WTC11 (cell line): ENCODE results near the gene BRCA1. TPM values are rescaled to one million over a fixed set of nuclear protein-coding genes. Genes with fewer than 3 reads are reported as not detected.
A peak's percentile ranks its signal among the peaks of the same experiment; 100 is the strongest.

Experiments
- FOXJ3 ChIP-seq: sonication (generic); formaldehyde crosslinking; IDR thresholded peaks from 2 replicates; pipeline ENCODE4 v1.9.0; 2021; ENCODE audit warnings: missing genetic modification reagents, mild to moderate bottlenecking, borderline replicate concordance
- GTF2I ChIP-seq: fragments of 250-450 bp; sonication (Bioruptor Pico); conservative IDR thresholded peaks from 2 replicates; pipeline ENCODE4 v1.4.0; 2021; ENCODE audit warnings: mild to moderate bottlenecking
- HMGA2 ChIP-seq: fragments of 250-450 bp; sonication (Bioruptor Pico); IDR thresholded peaks from 2 replicates; pipeline ENCODE4 v1.4.0; 2021; ENCODE audit warnings: mild to moderate bottlenecking, moderate library complexity
- JUN ChIP-seq: sonication (generic); formaldehyde crosslinking; IDR thresholded peaks from 2 replicates; pipeline ENCODE4 v1.8.0; 2023; ENCODE audit warnings: mild to moderate bottlenecking, missing genetic modification reagents
- MXD4 ChIP-seq: fragments of 250-450 bp; sonication (Bioruptor Pico); IDR thresholded peaks from 2 replicates; pipeline ENCODE4 v1.8.0; 2021; ENCODE audit warnings: mild to moderate bottlenecking, moderate library complexity, borderline replicate concordance
- NFATC4 ChIP-seq: fragments of 250-450 bp; sonication (Bioruptor Pico); IDR thresholded peaks from 2 replicates; pipeline ENCODE4 v1.9.0; 2021; ENCODE audit warnings: mild to moderate bottlenecking
- NR1H2 ChIP-seq: sonication (generic); formaldehyde crosslinking; IDR thresholded peaks from 2 replicates; pipeline ENCODE4 v1.9.0; 2021; ENCODE audit warnings: mild to moderate bottlenecking, moderate library complexity, missing genetic modification reagents
- OVOL2 ChIP-seq: fragments of 250-450 bp; sonication (Bioruptor Pico); IDR thresholded peaks from 2 replicates; pipeline ENCODE4 v1.9.0; 2021; ENCODE audit warnings: mild to moderate bottlenecking, borderline replicate concordance
- RELA ChIP-seq: sonication (generic); formaldehyde crosslinking; IDR thresholded peaks from 2 replicates; pipeline ENCODE4 v1.8.1; 2022; ENCODE audit warnings: missing genetic modification reagents, mild to moderate bottlenecking, borderline replicate concordance
- SMAD3 ChIP-seq: sonication (generic); formaldehyde crosslinking; IDR thresholded peaks from 2 replicates; pipeline ENCODE4 v1.8.0; 2022; ENCODE audit warnings: missing genetic modification reagents, mild to moderate bottlenecking, borderline replicate concordance
- TEAD1 ChIP-seq: sonication (generic); formaldehyde crosslinking; IDR thresholded peaks from 2 replicates; pipeline ENCODE4 v1.8.0; 2022; ENCODE audit warnings: mild to moderate bottlenecking, missing genetic modification reagents
- TEAD4 ChIP-seq: sonication (generic); formaldehyde crosslinking; IDR thresholded peaks from 2 replicates; pipeline ENCODE4 v1.8.0; 2022; ENCODE audit warnings: mild to moderate bottlenecking, missing genetic modification reagents
- ZBTB21 ChIP-seq: sonication (generic); formaldehyde crosslinking; IDR thresholded peaks from 2 replicates; pipeline ENCODE4 v1.8.1; 2023; ENCODE audit warnings: mild to moderate bottlenecking, missing genetic modification reagents, borderline replicate concordance
- ZNF121 ChIP-seq: sonication (generic); formaldehyde crosslinking; IDR thresholded peaks from 2 replicates; pipeline ENCODE4 v1.8.0; 2023; ENCODE audit warnings: missing genetic modification reagents
- ZNF219 ChIP-seq: sonication (generic); formaldehyde crosslinking; IDR thresholded peaks from 2 replicates; pipeline ENCODE4 v1.8.0; 2023; ENCODE audit warnings: missing genetic modification reagents, mild to moderate bottlenecking, borderline replicate concordance
- total RNA-seq: library from RNA; stranded (reverse); gene quantifications from 3 replicates; pipeline ENCODE4 v1.2.3, GENCODE V29; 2021
- TF ChIP-seq, protein P1 (sequence below): sonication (generic); formaldehyde crosslinking; IDR thresholded peaks from 2 replicates; pipeline ENCODE4 v1.8.1; 2023; ENCODE audit warnings: mild to moderate bottlenecking, missing genetic modification reagents, moderate library complexity
- TF ChIP-seq, protein P2 (sequence below): sonication (generic); formaldehyde crosslinking; IDR thresholded peaks from 2 replicates; pipeline ENCODE4 v1.8.1; 2022; ENCODE audit warnings: mild to moderate bottlenecking, moderate library complexity, missing genetic modification reagents
- TF ChIP-seq, protein P3 (sequence below): sonication (generic); formaldehyde crosslinking; IDR thresholded peaks from 2 replicates; pipeline ENCODE4 v1.8.0; 2022; ENCODE audit warnings: mild to moderate bottlenecking, missing genetic modification reagents
- TF ChIP-seq, protein P4 (sequence below): fragments of 250-450 bp; sonication (Bioruptor Pico); IDR thresholded peaks from 2 replicates; pipeline ENCODE4 v2.1.2; 2022; ENCODE audit warnings: mild to moderate bottlenecking, moderate library complexity
- TF ChIP-seq, protein P5 (sequence below): sonication (generic); formaldehyde crosslinking; IDR thresholded peaks from 2 replicates; pipeline ENCODE4 v1.8.1; 2023; ENCODE audit warnings: mild to moderate bottlenecking, missing genetic modification reagents, moderate library complexity
- TF ChIP-seq, protein P6 (sequence below): sonication (generic); formaldehyde crosslinking; IDR thresholded peaks from 2 replicates; pipeline ENCODE4 v1.8.0; 2022; ENCODE audit warnings: mild to moderate bottlenecking, missing genetic modification reagents
- TF ChIP-seq, protein P7 (sequence below): sonication (generic); formaldehyde crosslinking; IDR thresholded peaks from 2 replicates; pipeline ENCODE4 v1.8.0; 2023; ENCODE audit warnings: mild to moderate bottlenecking, missing genetic modification reagents
- TF ChIP-seq, protein P8 (sequence below): sonication (generic); formaldehyde crosslinking; IDR thresholded peaks from 2 replicates; pipeline ENCODE4 v1.8.0; 2022; ENCODE audit warnings: mild to moderate bottlenecking, missing genetic modification reagents
- TF ChIP-seq, protein P9 (sequence below): sonication (generic); formaldehyde crosslinking; IDR thresholded peaks from 2 replicates; pipeline ENCODE4 v1.8.1; 2023; ENCODE audit warnings: mild to moderate bottlenecking, missing genetic modification reagents, borderline replicate concordance

The BRCA1 gene
- total RNA-seq, 1 experiment from 2014 or later = 37.8 TPM

DNA sequence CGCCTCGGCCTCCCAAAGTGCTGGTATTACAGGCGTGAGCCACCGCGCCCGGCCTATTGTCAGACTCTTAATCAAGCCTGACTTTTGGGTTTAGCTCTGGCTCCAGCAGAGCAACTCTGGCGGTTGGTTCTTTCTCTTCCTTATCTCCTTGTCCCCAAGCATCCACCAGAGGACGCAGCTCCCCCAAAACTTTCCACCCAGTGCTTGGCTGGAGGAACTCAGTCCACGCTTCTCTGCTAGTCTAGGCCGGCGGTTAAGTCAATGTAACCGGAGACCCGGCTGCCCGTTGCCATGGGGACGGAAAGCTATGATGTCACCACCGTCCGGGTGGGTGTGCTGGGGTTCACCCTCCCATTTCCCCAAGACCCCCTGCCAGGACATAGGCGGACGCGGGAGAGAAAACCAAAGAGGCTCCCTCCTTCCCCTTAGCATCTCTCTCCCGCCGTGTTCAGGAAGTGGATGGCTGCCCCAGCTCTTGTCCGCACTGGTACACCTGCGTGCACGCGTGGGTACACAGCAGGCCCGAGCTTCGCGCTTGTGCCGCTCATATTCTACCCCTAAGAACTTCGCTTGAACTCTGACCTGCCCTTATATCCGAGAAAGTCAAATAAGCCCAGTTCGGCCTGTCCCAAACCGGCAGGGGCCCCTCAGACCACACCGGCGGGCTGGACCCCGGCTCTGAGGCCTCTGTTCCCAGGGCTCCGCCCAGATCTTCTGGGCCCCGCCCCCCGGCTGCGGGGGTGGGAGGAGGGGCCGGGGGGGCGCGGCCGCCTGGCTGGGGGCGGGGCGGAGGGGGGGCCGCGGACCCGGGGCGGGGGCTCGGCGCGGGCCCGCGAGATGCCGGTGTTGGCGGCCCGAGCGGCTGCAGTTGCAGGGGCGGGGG lies 100.5 kb downstream of the BRCA1 start, which contains the start of gene RND2 (continued):
- TF ChIP-seq, protein P1, sequence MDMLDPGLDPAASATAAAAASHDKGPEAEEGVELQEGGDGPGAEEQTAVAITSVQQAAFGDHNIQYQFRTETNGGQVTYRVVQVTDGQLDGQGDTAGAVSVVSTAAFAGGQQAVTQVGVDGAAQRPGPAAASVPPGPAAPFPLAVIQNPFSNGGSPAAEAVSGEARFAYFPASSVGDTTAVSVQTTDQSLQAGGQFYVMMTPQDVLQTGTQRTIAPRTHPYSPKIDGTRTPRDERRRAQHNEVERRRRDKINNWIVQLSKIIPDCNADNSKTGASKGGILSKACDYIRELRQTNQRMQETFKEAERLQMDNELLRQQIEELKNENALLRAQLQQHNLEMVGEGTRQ (CRISPR knock-in tag) = no peak
- TF ChIP-seq, protein P2, sequence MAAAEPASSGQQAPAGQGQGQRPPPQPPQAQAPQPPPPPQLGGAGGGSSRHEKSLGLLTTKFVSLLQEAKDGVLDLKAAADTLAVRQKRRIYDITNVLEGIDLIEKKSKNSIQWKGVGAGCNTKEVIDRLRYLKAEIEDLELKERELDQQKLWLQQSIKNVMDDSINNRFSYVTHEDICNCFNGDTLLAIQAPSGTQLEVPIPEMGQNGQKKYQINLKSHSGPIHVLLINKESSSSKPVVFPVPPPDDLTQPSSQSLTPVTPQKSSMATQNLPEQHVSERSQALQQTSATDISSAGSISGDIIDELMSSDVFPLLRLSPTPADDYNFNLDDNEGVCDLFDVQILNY (CRISPR knock-in tag) = no peak
- TF ChIP-seq FOXJ3 (no peak), TEAD1 (peak; percentile 76), ZBTB21 (CRISPR knock-in tag) (no peak; the same call in 1 of the 2 replicates), JUN (no peak), RELA (CRISPR knock-in tag) (no peak), OVOL2 (CRISPR knock-in tag) (no peak), HMGA2 (CRISPR knock-in tag) (0 out of 2 replicates have a peak, but pooled peaks have one; percentile 14), MXD4 (CRISPR knock-in tag) (no peak), TEAD4 (no peak), ZNF219 (CRISPR knock-in tag) (no peak), GTF2I (CRISPR knock-in tag) (no peak), NR1H2 (CRISPR knock-in tag) (no peak), ZNF121 (CRISPR knock-in tag) (no peak), SMAD3 (CRISPR knock-in tag) (no peak), NFATC4 (CRISPR knock-in tag) (no peak)
- TF ChIP-seq, protein P3, sequence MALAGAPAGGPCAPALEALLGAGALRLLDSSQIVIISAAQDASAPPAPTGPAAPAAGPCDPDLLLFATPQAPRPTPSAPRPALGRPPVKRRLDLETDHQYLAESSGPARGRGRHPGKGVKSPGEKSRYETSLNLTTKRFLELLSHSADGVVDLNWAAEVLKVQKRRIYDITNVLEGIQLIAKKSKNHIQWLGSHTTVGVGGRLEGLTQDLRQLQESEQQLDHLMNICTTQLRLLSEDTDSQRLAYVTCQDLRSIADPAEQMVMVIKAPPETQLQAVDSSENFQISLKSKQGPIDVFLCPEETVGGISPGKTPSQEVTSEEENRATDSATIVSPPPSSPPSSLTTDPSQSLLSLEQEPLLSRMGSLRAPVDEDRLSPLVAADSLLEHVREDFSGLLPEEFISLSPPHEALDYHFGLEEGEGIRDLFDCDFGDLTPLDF (CRISPR knock-in tag) = no peak
- TF ChIP-seq, protein P4, sequence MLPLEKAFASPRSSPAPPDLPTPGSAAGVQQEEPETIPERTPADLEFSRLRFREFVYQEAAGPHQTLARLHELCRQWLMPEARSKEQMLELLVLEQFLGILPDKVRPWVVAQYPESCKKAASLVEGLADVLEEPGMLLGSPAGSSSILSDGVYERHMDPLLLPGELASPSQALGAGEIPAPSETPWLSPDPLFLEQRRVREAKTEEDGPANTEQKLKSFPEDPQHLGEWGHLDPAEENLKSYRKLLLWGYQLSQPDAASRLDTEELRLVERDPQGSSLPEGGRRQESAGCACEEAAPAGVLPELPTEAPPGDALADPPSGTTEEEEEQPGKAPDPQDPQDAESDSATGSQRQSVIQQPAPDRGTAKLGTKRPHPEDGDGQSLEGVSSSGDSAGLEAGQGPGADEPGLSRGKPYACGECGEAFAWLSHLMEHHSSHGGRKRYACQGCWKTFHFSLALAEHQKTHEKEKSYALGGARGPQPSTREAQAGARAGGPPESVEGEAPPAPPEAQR = no peak
- TF ChIP-seq, protein P5, sequence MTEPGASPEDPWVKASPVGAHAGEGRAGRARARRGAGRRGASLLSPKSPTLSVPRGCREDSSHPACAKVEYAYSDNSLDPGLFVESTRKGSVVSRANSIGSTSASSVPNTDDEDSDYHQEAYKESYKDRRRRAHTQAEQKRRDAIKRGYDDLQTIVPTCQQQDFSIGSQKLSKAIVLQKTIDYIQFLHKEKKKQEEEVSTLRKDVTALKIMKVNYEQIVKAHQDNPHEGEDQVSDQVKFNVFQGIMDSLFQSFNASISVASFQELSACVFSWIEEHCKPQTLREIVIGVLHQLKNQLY (CRISPR knock-in tag) = no peak
- TF ChIP-seq, protein P6, sequence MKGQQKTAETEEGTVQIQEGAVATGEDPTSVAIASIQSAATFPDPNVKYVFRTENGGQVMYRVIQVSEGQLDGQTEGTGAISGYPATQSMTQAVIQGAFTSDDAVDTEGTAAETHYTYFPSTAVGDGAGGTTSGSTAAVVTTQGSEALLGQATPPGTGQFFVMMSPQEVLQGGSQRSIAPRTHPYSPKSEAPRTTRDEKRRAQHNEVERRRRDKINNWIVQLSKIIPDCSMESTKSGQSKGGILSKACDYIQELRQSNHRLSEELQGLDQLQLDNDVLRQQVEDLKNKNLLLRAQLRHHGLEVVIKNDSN (CRISPR knock-in tag) = no peak
- TF ChIP-seq, protein P7, sequence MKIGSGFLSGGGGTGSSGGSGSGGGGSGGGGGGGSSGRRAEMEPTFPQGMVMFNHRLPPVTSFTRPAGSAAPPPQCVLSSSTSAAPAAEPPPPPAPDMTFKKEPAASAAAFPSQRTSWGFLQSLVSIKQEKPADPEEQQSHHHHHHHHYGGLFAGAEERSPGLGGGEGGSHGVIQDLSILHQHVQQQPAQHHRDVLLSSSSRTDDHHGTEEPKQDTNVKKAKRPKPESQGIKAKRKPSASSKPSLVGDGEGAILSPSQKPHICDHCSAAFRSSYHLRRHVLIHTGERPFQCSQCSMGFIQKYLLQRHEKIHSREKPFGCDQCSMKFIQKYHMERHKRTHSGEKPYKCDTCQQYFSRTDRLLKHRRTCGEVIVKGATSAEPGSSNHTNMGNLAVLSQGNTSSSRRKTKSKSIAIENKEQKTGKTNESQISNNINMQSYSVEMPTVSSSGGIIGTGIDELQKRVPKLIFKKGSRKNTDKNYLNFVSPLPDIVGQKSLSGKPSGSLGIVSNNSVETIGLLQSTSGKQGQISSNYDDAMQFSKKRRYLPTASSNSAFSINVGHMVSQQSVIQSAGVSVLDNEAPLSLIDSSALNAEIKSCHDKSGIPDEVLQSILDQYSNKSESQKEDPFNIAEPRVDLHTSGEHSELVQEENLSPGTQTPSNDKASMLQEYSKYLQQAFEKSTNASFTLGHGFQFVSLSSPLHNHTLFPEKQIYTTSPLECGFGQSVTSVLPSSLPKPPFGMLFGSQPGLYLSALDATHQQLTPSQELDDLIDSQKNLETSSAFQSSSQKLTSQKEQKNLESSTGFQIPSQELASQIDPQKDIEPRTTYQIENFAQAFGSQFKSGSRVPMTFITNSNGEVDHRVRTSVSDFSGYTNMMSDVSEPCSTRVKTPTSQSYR (CRISPR knock-in tag) = no peak
- TF ChIP-seq, protein P8, sequence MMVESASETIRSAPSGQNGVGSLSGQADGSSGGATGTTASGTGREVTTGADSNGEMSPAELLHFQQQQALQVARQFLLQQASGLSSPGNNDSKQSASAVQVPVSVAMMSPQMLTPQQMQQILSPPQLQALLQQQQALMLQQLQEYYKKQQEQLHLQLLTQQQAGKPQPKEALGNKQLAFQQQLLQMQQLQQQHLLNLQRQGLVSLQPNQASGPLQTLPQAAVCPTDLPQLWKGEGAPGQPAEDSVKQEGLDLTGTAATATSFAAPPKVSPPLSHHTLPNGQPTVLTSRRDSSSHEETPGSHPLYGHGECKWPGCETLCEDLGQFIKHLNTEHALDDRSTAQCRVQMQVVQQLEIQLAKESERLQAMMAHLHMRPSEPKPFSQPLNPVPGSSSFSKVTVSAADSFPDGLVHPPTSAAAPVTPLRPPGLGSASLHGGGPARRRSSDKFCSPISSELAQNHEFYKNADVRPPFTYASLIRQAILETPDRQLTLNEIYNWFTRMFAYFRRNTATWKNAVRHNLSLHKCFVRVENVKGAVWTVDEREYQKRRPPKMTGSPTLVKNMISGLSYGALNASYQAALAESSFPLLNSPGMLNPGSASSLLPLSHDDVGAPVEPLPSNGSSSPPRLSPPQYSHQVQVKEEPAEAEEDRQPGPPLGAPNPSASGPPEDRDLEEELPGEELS (CRISPR knock-in tag) = no peak
- TF ChIP-seq, protein P9, sequence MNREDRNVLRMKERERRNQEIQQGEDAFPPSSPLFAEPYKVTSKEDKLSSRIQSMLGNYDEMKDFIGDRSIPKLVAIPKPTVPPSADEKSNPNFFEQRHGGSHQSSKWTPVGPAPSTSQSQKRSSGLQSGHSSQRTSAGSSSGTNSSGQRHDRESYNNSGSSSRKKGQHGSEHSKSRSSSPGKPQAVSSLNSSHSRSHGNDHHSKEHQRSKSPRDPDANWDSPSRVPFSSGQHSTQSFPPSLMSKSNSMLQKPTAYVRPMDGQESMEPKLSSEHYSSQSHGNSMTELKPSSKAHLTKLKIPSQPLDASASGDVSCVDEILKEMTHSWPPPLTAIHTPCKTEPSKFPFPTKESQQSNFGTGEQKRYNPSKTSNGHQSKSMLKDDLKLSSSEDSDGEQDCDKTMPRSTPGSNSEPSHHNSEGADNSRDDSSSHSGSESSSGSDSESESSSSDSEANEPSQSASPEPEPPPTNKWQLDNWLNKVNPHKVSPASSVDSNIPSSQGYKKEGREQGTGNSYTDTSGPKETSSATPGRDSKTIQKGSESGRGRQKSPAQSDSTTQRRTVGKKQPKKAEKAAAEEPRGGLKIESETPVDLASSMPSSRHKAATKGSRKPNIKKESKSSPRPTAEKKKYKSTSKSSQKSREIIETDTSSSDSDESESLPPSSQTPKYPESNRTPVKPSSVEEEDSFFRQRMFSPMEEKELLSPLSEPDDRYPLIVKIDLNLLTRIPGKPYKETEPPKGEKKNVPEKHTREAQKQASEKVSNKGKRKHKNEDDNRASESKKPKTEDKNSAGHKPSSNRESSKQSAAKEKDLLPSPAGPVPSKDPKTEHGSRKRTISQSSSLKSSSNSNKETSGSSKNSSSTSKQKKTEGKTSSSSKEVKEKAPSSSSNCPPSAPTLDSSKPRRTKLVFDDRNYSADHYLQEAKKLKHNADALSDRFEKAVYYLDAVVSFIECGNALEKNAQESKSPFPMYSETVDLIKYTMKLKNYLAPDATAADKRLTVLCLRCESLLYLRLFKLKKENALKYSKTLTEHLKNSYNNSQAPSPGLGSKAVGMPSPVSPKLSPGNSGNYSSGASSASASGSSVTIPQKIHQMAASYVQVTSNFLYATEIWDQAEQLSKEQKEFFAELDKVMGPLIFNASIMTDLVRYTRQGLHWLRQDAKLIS (CRISPR knock-in tag) = no peak
